Measurements from ENCODE around the gene SCRT2. TPM values are rescaled to one million over a fixed set of nuclear protein-coding genes. Genes with fewer than 3 reads are reported as not detected.

SCRT2 gene
- total and polyA plus RNA-seq, 2 experiments from 2014 or later = not detected

GRCh38 chr20:623704-624103 lies 51.9 kb downstream of the SCRT2 start:
- no peak for DNase-seq
- no peak overlapping the region for H2AFZ ChIP-seq
- WGBS, 2 experiments (ENCODE audit: low coverage in 1 of 2, low lambda C conversion rate in 2 of 2, missing lambda C conversion rate in 2 of 2) = 33 to 37% methylated on average over 4 of the region's 4 CpGs
- H3K4me1 ChIP-seq (ENCODE audit: insufficient read depth) = peaks cover 7% of the 10 kb centered on the region; the same call in 1 of the 2 replicates
- no peaks in the 10 kb centered on the region for H3F3A ChIP-seq (ENCODE audit: insufficient read depth)
- H3K4me3 ChIP-seq = no peak overlapping the region
- TF ChIP-seq EZH2 (IDR thresholded peaks at IDR 0.05; ENCODE audit: insufficient read depth, poor library complexity, severe bottlenecking) (no peak), EZH2phosphoT487 (IDR thresholded peaks at IDR 0.05; ENCODE audit: insufficient read depth, low read depth) (no peak)
- no peak overlapping the region for H3K27ac ChIP-seq
- no peaks in the 10 kb centered on the region for H3K9me2 ChIP-seq (ENCODE audit: insufficient read depth)
- in situ Hi-C loops (cut with MboI) = no loop called here
- peaks cover 31% of the 10 kb centered on the region for H3K27me3 ChIP-seq (replicated peaks; ENCODE audit: insufficient read depth)
- H3K79me2 ChIP-seq (ENCODE audit: insufficient read depth) = no peaks in the 10 kb centered on the region
- no peak overlapping the region for H3K4me2 ChIP-seq (ENCODE audit: unreplicated experiment)
- no peaks in the 10 kb centered on the region for H3K36me3 ChIP-seq (ENCODE audit: low read depth)
- H4K20me1 ChIP-seq (ENCODE audit: insufficient read depth) = no peaks in the 10 kb centered on the region
- no peak overlapping the region for H3K9ac ChIP-seq
- no peaks in the 10 kb centered on the region for H3K9me3 ChIP-seq (ENCODE audit: low read depth)

GRCh38 chr20:623021-623420 lies 52.6 kb downstream of the SCRT2 start:
- in situ Hi-C loops (cut with MboI) = no loop called here
- Histone ChIP-seq H3K9ac (no peak overlapping the region), H3K9me2 (ENCODE audit: insufficient read depth) (no peaks in the 10 kb centered on the region), H3K27me3 (replicated peaks; ENCODE audit: insufficient read depth) (peaks cover 31% of the 10 kb centered on the region), H3K4me3 (no peak overlapping the region), H3K36me3 (ENCODE audit: low read depth) (no peaks in the 10 kb centered on the region), H3F3A (ENCODE audit: insufficient read depth) (no peaks in the 10 kb centered on the region), H3K4me1 (ENCODE audit: insufficient read depth) (peaks cover 7% of the 10 kb centered on the region; the same call in 1 of the 2 replicates), H4K20me1 (ENCODE audit: insufficient read depth) (no peaks in the 10 kb centered on the region), H3K27ac (no peak overlapping the region), H2AFZ (no peak overlapping the region), H3K9me3 (ENCODE audit: low read depth) (no peaks in the 10 kb centered on the region), H3K79me2 (ENCODE audit: insufficient read depth) (no peaks in the 10 kb centered on the region), H3K4me2 (ENCODE audit: unreplicated experiment) (no peak overlapping the region)
- TF ChIP-seq EZH2 (IDR thresholded peaks at IDR 0.05; ENCODE audit: insufficient read depth, poor library complexity, severe bottlenecking) (no peak), EZH2phosphoT487 (IDR thresholded peaks at IDR 0.05; ENCODE audit: insufficient read depth, low read depth) (no peak)
- DNase-seq = no peak
- WGBS, 2 experiments (ENCODE audit: low coverage in 1 of 2, low lambda C conversion rate in 2 of 2, missing lambda C conversion rate in 2 of 2) = 3% methylated on average over 4 of the region's 4 CpGs

- H3K79me2 ChIP-seq (ENCODE audit: insufficient read depth) = no peaks in the 10 kb centered on the region
- in situ Hi-C loops (cut with MboI) = no loop called here
- no peak overlapping the region for H2AFZ ChIP-seq
- DNase-seq = no peak
- H4K20me1 ChIP-seq (ENCODE audit: insufficient read depth) = no peaks in the 10 kb centered on the region
- peaks cover 35% of the 10 kb centered on the region for H3K27me3 ChIP-seq (replicated peaks; ENCODE audit: insufficient read depth)
- H3K36me3 ChIP-seq (ENCODE audit: low read depth) = no peaks in the 10 kb centered on the region
- TF ChIP-seq EZH2 (IDR thresholded peaks at IDR 0.05; ENCODE audit: insufficient read depth, poor library complexity, severe bottlenecking) (no peak), EZH2phosphoT487 (IDR thresholded peaks at IDR 0.05; ENCODE audit: insufficient read depth, low read depth) (no peak)
- H3K9ac ChIP-seq = no peak overlapping the region
- no peak overlapping the region for H3K4me2 ChIP-seq (ENCODE audit: unreplicated experiment)
- H3K9me2 ChIP-seq (ENCODE audit: insufficient read depth) = no peaks in the 10 kb centered on the region
- H3K4me3 ChIP-seq = no peak overlapping the region
- no peak overlapping the region for H3K27ac ChIP-seq
- H3K9me3 ChIP-seq (ENCODE audit: low read depth) = no peaks in the 10 kb centered on the region
- H3F3A ChIP-seq (ENCODE audit: insufficient read depth) = no peaks in the 10 kb centered on the region
- peaks cover 7% of the 10 kb centered on the region; the same call in 1 of the 2 replicates for H3K4me1 ChIP-seq (ENCODE audit: insufficient read depth)
- whole genome bisulfite sequencing, 2 experiments (ENCODE audit: low coverage in 1 of 2, low lambda C conversion rate in 2 of 2, missing lambda C conversion rate in 2 of 2) = 35 to 36% methylated on average over 7 of the region's 7 CpGs
Measured at GRCh38 chr20:622161-622560, 53.4 kb downstream of the SCRT2 start.

- Histone ChIP-seq H4K20me1 (ENCODE audit: insufficient read depth) (no peaks in the 10 kb centered on the region), H3K27me3 (replicated peaks; ENCODE audit: insufficient read depth) (peaks cover 39% of the 10 kb centered on the region), H3K9me3 (ENCODE audit: low read depth) (no peaks in the 10 kb centered on the region), H3K79me2 (ENCODE audit: insufficient read depth) (no peaks in the 10 kb centered on the region), H3K36me3 (ENCODE audit: low read depth) (no peaks in the 10 kb centered on the region), H3F3A (ENCODE audit: insufficient read depth) (no peaks in the 10 kb centered on the region), H3K4me2 (ENCODE audit: unreplicated experiment) (no peak overlapping the region), H3K27ac (0 out of 2 replicates have a peak overlapping the region, but pooled peaks have one; percentile 25), H3K9me2 (ENCODE audit: insufficient read depth) (no peaks in the 10 kb centered on the region), H2AFZ (no peak overlapping the region), H3K4me3 (no peak overlapping the region), H3K4me1 (ENCODE audit: insufficient read depth) (peaks cover 7% of the 10 kb centered on the region; the same call in 1 of the 2 replicates), H3K9ac (no peak overlapping the region)
- DNase-seq = peak; percentile 81
- 22 to 24% methylated on average over 5 of the region's 5 CpGs for WGBS, 2 experiments (ENCODE audit: low coverage in 1 of 2, low lambda C conversion rate in 2 of 2, missing lambda C conversion rate in 2 of 2)
- TF ChIP-seq EZH2 (IDR thresholded peaks at IDR 0.05; ENCODE audit: insufficient read depth, poor library complexity, severe bottlenecking) = no peak
- TF ChIP-seq EZH2phosphoT487 (IDR thresholded peaks at IDR 0.05; ENCODE audit: insufficient read depth, low read depth) = no peak
- in situ Hi-C loops (cut with MboI) = no loop called here
Measured at GRCh38 chr20:621125-621756, 54.4 kb downstream of the SCRT2 start.

Measured in GM23248 (cell line).